GM21717 (cell line): Measurements from ENCODE around the gene CFP.
A peak's percentile ranks its signal among the peaks of the same experiment; 100 is the strongest.
"Not testable (repeated sequence)": the region's sequence is repeated elsewhere in the genome, so short reads cannot be mapped to it uniquely, and the experiment has no call there.

Source experiments
- ATAC-seq: cut with Tn5 transposase; IDR thresholded peaks from one replicate; pipeline ENCODE4 v1.9.1; 2021; ENCODE audit warnings: mild to moderate bottlenecking, moderate library complexity; ENCODE audit not compliant: unreplicated experiment

The CFP gene

DNA sequence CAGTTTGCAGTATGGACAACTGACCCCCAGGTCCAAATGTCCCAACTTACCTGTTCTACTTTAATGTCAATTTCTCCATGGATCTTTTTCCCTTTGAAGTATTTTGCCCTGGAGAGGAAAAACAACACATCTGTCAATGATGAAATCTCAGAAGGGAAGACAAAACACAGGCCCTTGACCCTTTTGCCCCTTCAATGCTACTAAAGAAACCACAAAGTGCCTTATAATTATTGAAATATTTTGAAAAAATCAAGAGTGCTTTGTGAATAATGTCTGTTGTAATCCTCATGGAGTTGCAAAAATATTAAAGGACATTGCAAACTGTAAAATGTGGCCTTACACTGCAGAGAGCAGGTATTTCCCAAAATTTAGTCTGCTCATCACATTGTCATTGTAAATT lies 22.6 kb downstream of the CFP start:
- no peak for ATAC-seq

DNA sequence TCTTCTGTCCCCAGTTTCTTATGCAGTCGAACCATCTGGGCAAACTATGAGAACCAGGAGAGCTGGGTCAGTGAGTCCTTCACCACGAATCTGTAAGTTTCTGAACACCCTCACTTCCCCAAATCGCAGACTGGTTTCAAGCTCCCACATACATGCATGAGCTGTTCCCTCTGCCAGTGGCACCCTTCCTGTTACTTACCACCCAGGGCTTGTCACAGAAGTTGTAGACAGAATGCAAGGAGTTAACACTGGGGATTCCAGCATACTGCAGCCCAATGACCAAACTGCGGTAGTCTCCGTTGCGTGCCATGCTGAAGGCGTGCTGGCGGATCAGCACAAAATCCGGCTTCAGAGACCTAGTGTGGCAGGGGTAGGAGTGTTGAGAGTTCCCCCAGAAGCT lies 24.7 kb downstream of the CFP start:
- ATAC-seq, result no peak

DNA sequence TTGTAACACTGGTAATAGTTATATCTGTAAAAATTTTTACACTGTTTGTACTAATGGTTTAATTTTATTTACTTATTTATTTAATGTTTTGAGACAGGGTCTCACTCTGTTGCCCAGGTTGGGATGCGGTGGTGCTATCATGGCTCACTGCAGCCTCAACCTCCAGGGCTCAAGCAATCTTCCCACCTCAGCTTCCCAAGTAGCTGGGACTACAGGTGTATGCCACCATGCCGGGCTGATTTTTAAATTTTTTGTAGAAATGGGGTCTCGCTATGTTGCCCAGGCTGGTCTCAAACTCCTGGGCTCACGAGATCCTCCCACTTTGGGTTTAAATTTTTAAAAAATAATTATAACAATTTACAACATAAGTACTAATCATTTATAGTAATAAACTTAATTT lies 26.6 kb downstream of the CFP start:
- not testable (repeated sequence) for ATAC-seq

DNA sequence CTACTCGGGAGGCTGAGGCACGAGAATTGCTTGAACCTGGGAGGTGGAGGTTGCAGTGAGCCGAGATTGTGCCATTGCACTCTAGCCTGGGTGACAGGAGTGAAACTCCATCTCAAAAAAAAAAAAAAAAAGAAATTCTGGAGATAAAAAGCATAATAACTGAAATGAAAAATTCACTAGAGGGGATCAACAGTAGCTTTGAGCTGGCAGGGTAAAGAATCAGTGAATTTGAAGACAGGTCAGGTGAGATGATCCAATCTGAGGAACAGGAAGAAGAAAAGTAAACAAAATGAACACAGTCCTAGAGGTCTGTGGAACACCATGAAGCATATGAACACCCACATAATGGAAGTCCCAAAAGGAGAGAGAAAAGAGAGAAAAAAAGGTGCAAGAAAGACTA lies 32.5 kb downstream of the CFP start:
- ATAC-seq, result no peak

DNA sequence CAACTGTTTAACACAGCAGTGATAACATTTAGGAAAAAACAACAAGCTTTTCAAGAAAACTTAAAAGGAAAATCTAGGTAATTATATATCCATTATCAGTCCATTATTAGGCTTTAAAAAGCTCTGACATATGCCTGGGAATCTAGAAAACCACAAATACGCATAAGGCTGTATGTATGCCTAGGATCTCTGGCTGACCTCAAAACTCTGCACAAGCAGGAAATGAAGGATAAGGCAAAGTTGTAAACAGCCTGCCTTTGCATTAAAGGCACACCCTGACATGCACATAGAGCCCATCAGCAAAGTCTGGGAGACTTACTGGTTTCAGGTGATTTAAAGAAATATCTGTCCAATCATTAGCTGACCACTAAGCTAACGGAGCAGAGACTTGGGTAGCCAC lies 33.5 kb downstream of the CFP start:
- ATAC-seq, result no peak

DNA sequence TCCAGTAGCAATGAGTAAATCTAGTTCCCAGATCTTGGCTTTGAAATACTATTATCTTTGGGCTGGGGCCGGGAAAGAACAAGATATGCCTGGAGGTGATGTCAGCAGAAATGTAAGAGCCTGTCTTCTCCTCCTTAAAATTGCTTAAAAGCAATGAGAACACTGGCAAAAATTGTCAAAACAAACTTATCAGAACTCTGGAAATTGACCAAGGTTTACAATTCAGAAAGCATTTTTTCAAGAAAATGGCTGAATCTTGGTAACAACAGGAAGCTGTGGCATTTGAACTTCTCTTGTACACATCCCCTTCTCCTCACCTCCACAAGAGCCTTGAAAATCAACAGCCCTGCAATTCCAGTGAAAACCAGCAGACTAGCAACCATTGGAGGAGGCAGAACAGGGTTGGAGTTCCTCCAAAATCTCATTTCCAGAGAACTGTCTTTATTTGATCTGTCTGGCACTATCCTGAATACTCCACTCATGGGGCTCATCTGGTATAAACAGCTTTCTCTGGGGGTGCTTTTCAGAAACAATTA lies 33.9 kb downstream of the CFP start:
- ATAC-seq, result no peak

DNA sequence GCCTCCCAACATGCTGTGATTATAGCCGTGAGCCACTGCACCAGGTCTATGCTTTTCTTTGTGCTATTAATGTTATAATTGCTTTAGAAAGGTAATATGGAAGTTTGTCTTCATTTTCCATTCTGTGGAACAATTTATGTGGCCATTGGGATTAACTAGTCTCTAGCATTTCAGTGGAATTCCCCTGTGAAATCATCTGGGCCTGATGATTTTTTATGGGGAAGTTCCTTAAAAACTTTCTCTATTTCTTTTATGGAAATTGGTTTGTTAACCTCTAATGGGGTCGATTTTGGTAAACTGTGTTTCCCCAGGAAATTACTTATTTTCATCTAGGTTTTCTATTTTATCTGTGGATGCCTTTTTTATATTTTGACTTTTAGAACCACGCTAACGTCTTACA lies 36.2 kb downstream of the CFP start:
- ATAC-seq, result no peak

DNA sequence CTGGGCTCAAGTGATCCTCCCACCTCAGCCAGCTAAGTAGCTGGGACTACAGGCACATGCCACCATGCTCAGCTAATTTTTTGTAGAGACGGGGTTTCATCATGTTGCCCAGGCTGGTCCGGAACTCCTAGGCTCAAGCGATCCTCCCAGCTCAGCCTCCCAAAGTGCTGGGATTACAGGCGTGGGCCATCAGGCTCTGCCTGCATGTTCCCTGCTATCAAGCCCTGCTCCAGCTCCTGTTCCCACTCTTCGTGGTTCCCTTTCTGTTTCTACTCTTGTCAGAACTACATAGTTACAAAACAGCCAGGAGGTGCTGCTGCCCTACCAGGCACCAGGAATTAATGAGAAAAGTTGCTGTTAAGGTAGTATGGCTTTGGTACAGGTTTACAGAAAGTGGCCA lies 38.7 kb downstream of the CFP start:
- ATAC-seq, result no peak

DNA sequence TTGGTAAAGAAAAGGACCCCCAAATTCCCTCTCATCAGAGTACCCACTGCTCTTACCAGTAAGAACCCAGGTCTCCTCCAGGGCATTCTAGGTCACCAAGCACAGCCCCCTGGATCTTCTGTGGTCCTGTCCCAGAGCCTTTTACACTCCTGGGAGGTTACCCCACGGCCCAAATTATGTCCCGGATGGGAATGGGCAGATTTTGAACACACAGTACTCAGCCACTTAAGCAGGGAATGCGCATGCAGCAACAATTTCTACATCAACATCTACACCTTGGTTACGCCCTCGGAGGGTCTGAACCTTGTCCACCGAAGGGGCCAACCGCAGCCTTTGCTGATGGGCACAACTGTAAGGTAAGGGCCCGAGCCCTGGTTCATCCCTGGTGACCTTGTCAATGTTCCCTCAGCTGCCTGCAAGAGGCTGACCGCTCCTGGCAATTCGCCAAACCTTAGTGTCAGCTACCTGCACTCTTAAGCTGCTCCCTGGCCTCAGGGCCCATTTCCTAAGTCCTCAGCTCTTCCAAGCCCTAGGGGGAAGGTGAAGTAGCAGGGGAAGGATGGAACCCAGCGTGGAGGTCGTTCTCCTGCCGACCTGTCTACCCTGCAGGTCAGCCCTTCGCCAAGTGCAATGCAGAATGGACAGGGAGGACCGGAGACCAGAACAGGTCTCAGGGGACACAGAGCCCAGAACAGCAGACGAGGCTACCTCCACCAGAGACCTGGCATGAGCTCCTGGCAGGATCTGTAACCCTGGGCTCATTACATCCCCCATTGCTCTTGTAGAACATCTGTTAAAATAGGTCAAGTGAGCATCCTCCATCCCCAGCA lies 41.6 kb downstream of the CFP start:
- no peak for ATAC-seq

DNA sequence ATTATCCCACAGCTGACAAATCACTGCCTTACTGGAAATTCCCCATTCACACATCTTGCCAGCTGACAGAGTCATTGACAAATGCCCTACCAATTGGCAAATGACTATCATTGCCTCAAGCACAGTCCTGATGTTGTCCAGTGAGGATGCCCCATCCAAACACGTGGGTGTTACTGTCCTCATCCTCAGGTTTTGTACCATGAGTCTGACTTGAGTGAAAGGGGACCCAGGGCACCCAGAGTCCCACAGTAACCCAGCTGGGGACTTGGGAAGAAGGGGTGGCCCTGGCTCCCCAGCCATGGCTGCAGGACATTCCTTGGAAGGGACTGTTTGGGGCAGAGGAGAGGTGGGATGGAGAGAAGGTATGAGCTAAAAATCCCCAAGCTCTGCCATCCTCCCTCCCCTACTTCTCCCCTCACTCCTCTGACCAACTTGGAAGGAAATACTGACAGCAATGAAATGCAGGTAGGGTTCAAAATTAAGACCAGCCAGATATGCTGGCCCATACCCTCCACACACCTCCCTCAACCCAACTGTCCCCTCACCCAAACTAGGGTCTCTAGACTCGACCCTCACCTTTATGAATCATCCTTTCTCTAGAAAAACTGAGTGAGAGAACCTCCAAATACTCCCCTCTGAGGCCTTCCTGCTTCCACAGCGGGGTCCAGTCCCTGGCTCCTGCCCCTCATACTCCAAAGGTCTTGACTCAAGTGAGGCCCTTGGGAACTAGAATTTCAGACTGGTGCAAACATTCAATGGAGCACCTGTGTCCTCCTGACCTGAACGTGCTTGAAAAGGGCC lies 42.4 kb downstream of the CFP start:
- ATAC-seq, result no peak

DNA sequence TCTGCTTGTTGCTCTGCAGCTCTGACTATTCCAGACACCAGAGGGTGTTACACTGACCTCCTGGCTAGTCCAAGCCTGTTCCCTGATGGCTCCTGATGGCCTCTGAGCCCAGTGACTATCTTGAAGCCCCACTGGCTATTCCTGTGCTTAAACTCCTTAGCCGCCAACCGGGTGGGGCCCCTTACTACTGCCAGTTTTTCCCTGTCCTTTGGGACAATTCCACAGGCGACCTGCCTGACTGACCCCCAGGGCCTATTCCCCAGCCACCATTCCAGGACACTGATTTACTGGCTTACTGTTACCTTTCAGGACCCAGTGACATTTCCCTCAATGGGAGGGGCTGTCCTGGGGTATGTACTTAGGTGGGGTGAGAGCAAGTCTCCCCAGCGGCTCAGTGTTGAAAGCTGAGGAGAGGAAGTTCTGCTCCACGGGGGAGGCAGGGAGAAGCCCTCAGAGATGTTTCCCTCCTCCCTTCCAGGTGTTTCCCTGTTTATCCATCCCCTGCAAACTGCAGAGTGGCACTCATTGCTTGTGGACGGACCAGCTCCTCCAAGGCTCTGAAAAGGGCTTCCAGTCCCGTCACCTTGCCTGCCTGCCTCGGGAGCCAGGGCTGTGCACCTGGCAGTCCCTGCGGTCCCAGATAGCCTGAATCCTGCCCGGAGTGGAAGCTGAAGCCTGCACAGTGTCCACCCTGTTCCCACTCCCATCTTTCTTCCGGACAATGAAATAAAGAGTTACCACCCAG lies 43.5 kb downstream of the CFP start:
- ATAC-seq, result no peak

DNA sequence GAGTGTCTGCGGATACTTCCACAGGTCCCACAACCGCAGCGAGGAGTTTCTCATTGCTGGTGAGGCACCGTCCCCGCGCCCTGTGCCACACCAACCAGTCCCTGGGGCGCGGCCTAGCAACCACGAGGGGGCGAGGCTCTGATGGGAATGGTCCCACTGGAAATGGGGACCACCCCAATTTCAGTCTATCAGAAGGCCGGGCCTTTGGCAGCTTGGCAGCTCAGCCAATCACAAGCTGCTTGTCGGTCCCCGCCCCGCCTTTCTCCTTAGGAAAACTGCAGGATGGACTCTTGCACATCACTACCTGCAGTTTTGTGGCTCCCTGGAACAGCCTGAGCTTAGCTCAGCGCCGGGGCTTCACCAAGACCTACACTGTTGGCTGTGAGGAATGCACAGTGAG lies 44.5 kb downstream of the CFP start:
- ATAC-seq, result no peak

DNA sequence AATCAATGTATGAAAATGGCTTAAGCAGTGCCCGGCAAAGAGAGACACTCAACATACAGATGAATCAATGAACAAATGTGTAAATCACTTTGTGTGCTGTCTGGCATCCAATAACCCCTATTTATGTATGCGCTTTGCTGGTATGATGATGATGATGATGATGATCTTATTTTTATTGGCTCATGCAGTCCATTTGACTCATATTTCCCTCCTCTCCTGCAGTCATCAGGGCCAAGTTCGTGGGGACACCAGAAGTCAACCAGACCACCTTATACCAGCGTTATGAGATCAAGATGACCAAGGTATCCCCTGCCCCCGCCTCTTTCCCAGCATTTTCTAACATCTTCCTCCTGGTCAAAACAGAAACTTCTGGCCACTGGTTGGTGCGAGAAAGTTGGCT lies 45.0 kb downstream of the CFP start:
- ATAC-seq, result no peak

DNA sequence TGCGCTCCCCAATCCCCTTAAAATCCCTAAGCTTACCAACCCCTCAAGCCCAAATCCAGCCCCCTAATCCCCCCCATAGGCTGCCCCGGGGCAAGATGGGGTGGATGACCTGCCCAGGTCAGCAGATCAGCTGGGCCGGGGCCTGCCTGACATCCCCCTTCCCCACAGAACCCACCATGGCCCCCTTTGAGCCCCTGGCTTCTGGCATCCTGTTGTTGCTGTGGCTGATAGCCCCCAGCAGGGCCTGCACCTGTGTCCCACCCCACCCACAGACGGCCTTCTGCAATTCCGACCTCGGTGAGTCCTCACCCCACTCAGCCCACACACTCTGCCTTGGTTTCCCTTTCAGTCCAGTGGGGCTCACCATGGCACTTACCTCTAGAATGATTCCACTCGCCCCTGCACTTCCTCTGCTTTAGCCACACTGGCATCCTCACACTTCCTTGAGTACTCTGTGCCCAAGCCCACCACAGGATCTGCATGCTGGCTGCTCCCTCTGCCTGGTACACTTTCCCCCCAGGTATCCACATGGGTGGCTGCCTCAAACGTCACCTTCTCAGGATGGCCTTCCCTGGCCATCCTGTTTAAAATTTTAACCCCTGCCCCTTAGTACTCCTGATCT lies 46.4 kb downstream of the CFP start:
- no peak for ATAC-seq

DNA sequence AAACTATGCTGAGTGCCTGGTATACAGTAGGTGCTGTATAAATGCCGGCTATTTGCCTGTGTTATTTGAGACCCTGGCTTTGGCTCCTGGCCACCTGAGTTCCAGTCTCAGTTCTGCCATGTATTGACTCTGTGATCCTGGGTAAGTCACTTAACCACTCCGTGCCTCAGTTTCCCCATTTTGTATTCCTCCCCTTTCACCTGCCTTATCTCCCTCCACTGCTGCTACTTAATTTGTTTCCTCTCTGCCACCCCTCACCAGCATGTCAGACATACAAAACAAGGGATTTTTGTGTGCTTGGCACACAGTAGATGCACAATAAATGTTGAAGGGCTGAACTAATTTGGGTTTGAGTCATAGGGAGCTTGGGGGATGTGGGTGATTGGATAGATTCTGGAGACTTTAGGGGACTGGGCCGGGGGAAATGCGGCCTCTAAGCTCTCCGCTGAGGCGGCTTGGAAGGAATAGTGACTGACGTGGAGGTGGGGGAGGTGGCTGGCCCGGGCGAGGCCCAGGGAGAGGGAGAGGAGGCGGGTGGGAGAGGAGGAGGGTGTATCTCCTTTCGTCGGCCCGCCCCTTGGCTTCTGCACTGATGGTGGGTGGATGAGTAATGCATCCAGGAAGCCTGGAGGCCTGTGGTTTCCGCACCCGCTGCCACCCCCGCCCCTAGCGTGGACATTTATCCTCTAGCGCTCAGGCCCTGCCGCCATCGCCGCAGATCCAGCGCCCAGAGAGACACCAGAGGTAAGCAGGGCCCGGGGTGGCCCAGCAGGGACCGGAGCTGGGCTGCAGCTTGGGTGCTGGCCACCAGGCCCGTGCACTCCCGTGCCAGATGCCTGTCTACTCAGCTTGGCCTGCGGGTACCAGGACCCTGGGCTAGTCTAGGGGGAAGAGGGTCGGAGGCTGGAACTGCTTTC lies 47.7 kb downstream of the CFP start, which contains the start of gene TIMP1:
TIMP1 (plus strand) TSS at position 706 of the 917 bp plus-strand sequence. CDS start 980 bp downstream, outside the sequence.
- peak; percentile 72 for ATAC-seq

DNA sequence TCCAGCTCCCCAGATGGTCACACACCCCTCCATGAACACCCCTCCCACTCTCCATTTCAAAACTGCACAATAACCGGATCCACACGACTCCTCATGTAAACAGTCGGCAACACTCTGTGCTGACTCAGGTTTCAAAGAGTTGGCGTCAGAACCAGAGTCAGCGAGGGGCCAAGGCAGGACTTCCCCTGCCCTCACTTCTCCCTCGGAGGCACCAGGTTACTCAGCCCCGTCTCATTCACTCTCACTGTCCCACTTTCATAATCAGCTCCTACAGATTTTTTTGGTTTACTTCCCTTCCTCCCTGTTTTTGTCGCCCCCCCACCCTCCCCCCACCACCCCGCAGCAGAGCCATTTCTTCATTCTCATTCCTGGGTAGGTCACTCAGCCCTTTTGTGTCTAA lies 50.2 kb downstream of the CFP start:
- ATAC-seq, result no peak

DNA sequence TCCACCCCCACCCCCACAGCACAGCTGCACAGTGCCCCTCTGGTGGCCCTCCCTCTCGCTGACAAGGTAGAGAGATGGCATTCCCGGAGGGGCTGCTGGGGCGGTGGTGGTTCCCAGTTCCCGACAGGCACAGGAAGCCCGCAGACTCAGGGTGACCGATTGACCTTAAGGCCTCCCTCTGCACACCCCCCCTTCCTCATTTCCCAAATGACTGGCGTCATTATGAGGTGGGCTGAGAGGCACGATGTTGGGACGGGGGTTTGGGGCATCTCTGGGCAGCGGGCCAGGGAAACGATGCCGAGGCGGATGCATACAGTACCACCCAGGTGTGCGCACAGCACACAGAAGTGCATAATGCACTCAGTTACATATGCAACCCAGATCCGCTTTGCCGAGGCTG lies 51.0 kb downstream of the CFP start:
- ATAC-seq, result no peak

DNA sequence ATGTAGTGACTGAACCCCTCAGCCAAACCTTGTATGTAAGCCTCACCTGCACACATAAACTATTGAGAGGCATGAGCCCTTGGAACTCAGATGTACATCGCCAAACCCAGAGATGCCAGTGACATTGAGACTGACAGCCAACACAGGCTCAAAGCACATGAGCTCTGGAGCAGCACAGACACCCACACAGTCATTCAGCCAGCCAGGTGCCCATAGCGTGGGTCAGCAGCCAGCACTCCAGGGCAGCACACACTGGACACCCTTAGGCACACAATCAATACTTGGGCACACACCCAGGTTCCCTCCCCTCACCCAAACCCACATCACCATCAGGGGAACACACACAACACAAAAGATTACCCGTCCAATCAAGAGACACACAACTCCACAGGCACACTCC lies 51.8 kb downstream of the CFP start:
- ATAC-seq, result no peak

DNA sequence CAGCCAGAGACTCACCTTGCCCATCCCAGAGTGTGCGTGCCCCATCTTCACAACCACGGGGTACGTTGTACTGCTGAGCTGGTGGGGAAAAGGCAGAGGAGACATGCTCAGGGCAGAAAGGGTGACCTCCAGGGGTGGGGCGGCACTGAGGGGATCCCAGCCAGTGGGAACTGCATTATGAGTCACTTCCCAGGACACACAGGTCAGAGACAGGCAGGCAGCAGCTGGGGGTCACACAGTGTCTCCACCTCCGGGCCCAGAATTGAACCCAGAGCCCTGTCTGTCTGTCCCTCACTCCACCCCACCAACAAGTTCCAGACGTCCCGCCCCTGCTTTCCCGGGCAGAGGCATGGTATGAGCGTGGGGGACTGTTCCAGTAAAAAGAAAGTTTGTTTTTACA lies 52.3 kb downstream of the CFP start:
- no peak for ATAC-seq
